RWPE1 (cell line): ENCODE measurements around the gene FHL1.

Source experiments
- CTCF ChIA-PET: fragments of 350-600 bp; sonication (Branson Sonifier 250); formaldehyde crosslinking; extraction: SDS; loops from one replicate; lab custom pipeline; 2021; lab: Yijun Ruan, JAX
- POLR2A ChIA-PET: fragments of 400-600 bp; formaldehyde crosslinking; extraction: SDS; loops from one replicate; lab custom pipeline; 2020; ENCODE audit warnings: antibody characterized with exemption; ENCODE audit not compliant: low non-redundant PET; lab: Yijun Ruan, JAX
- DNase-seq: peaks from one replicate; pipeline ENCODE4 v3.0.0; 2012; ENCODE audit warnings: low spot score
- H3K27ac ChIP-seq: fragments of 450-650 bp; 2 replicates; pipeline ENCODE4 v1.5.1; 2017
- CTCF ChIP-seq: fragments of 450-650 bp; conservative IDR thresholded peaks from 2 replicates; pipeline ENCODE4 v1.5.1; 2017; ENCODE audit warnings: low read depth, mild to moderate bottlenecking

Gene FHL1

GRCh38 chrX:136200466-136200865 lies 53.1 kb downstream of the FHL1 start:
- DNase-seq, result peak; percentile 42
- H3K27ac ChIP-seq, result no peak overlapping the region
- POLR2A ChIA-PET, result no interaction called here
- no peak for TF ChIP-seq CTCF
- CTCF ChIA-PET, result no interaction called here

GRCh38 chrX:136201601-136202000 lies 54.3 kb downstream of the FHL1 start:
- POLR2A ChIA-PET, result no interaction called here
- no peak overlapping the region for H3K27ac ChIP-seq
- TF ChIP-seq CTCF, result no peak
- CTCF ChIA-PET, result interaction anchor here (0.6 kb wide), 1 partner anchor 107 kb away, joined by 4 read pairs; no protein-coding TSS in a partner anchor
- no peak for DNase-seq

GRCh38 chrX:136202889-136203288 lies 55.6 kb downstream of the FHL1 start:
- no peak for TF ChIP-seq CTCF
- DNase-seq, result no peak
- no peak overlapping the region for H3K27ac ChIP-seq
- ChIA-PET CTCF (no interaction called here), POLR2A (no interaction called here)

GRCh38 chrX:136203438-136203837 lies 56.1 kb downstream of the FHL1 start:
- ChIA-PET POLR2A (no interaction called here), CTCF (no interaction called here)
- no peak for TF ChIP-seq CTCF
- H3K27ac ChIP-seq, result no peak overlapping the region
- DNase-seq, result no peak

GRCh38 chrX:136203951-136204350 lies 56.6 kb downstream of the FHL1 start:
- H3K27ac ChIP-seq, result no peak overlapping the region
- DNase-seq, result no peak
- CTCF ChIA-PET, result no interaction called here
- no peak for TF ChIP-seq CTCF
- POLR2A ChIA-PET, result no interaction called here

GRCh38 chrX:136204571-136204970 lies 57.2 kb downstream of the FHL1 start:
- H3K27ac ChIP-seq, result peak overlapping the region; percentile 57
- ChIA-PET POLR2A (no interaction called here), CTCF (no interaction called here)
- no peak for TF ChIP-seq CTCF
- DNase-seq, result no peak

GRCh38 chrX:136205882-136206380 lies 58.6 kb downstream of the FHL1 start:
- H3K27ac ChIP-seq, result no peak overlapping the region
- ChIA-PET CTCF (no interaction called here), POLR2A (no interaction called here)
- DNase-seq, result no peak
- no peak for TF ChIP-seq CTCF
